ENCODE results near the gene CXorf38. TPM values are rescaled to one million over a fixed set of nuclear protein-coding genes. Genes with fewer than 3 reads are reported as not detected.

Gene CXorf38
- total and polyA plus RNA-seq, 9 of the 15 experiments (the other 6 are each of a cell fraction or from before 2014, with no cell fraction given), result 1.2 to 12.8 (median 8.4) TPM

DNA sequence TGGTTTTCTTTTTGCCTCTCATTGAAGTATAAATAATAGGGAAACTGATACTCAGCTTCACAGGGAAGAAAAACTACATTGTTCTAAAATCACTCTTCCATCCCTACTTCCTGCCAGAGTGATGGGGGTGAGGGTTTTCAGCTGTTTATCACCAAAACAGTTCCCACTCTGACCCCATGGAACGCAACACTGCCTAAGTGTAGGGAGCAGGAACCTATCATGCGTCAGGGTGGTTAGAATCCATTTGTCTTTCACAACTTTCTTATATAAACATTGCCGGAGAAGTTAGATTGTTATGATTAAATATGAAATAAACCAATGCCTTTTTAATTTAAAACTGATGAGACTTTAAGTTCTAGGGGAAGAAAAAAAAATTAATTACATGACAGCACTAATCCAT lies 40.0 kb downstream of the CXorf38 start:
- Histone ChIP-seq H3K79me2 (ENCODE audit: control insufficient read depth, insufficient read depth, low read length) (no peaks in the 10 kb centered on the region), H3K4me3 (no peak overlapping the region), H3K36me3 (ENCODE audit: control insufficient read depth, insufficient read depth, low read length) (peaks cover 2% of the 10 kb centered on the region; the same call in 1 of the 3 replicates), H3K27me3 (ENCODE audit: control insufficient read depth in 2 of 2, insufficient read depth in 2 of 2, low read length in 2 of 2) (no peaks in the 10 kb centered on the region), H3K27ac (ENCODE audit: extremely low read depth, low read depth, low read length) (no peak overlapping the region), H3K9me1 (ENCODE audit: control insufficient read depth, insufficient read depth, low read length) (no peaks in the 10 kb centered on the region), H4K20me1 (replicated peaks; ENCODE audit: control insufficient read depth, insufficient read depth, low read length) (no peaks in the 10 kb centered on the region), H3K9ac (ENCODE audit: insufficient read depth in 1 of 2, low read depth in 2 of 2, low read length in 2 of 2) (no peak overlapping the region), H3K4me1 (replicated peaks in 1 of 2; ENCODE audit: control insufficient read depth in 2 of 2, insufficient read depth in 2 of 2, low read length in 2 of 2) (no peaks in the 10 kb centered on the region), H3K9me3 (replicated peaks; ENCODE audit: control insufficient read depth, insufficient read depth, low read depth, low read length) (no peaks in the 10 kb centered on the region), H2AFZ (ENCODE audit: low read depth, low read length) (no peak overlapping the region), H3K4me2 (ENCODE audit: insufficient read depth, low read length) (no peak overlapping the region)
- no TSS peak for BruUV-seq (replicated peaks)
- in situ Hi-C loops (cut with MboI), result no loop called here
- WGBS (ENCODE audit: insufficient coverage, low coverage, missing lambda C conversion rate), result 32% methylated on average over 3 of the region's 3 CpGs
- TF ChIP-seq HNRNPLL (IDR thresholded peaks at IDR 0.05; ENCODE audit: low read depth, low read length, poor library complexity, severe bottlenecking), result no peak
- no peak for TF ChIP-seq LEF1 (IDR thresholded peaks at IDR 0.05)
- no peak for TF ChIP-seq MEF2D (tag; conservative IDR thresholded peaks at IDR 0.05; ENCODE audit: low read depth)
- no peak for TF ChIP-seq ZNF444 (CRISPR knock-in tag; IDR thresholded peaks at IDR 0.05)
- no peak for TF ChIP-seq SIN3B (IDR thresholded peaks at IDR 0.05; ENCODE audit: low read depth)
- no peak for TF ChIP-seq HDAC1 (IDR thresholded peaks at IDR 0.05)
- TF ChIP-seq, protein P1, sequence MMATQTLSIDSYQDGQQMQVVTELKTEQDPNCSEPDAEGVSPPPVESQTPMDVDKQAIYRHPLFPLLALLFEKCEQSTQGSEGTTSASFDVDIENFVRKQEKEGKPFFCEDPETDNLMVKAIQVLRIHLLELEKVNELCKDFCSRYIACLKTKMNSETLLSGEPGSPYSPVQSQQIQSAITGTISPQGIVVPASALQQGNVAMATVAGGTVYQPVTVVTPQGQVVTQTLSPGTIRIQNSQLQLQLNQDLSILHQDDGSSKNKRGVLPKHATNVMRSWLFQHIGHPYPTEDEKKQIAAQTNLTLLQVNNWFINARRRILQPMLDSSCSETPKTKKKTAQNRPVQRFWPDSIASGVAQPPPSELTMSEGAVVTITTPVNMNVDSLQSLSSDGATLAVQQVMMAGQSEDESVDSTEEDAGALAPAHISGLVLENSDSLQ (IDR thresholded peaks at IDR 0.05), result no peak
- TF ChIP-seq POU5F1 (IDR thresholded peaks at IDR 0.05; ENCODE audit: borderline replicate concordance, low read depth, low read length, partially characterized antibody), result no peak
- TF ChIP-seq, protein P2, sequence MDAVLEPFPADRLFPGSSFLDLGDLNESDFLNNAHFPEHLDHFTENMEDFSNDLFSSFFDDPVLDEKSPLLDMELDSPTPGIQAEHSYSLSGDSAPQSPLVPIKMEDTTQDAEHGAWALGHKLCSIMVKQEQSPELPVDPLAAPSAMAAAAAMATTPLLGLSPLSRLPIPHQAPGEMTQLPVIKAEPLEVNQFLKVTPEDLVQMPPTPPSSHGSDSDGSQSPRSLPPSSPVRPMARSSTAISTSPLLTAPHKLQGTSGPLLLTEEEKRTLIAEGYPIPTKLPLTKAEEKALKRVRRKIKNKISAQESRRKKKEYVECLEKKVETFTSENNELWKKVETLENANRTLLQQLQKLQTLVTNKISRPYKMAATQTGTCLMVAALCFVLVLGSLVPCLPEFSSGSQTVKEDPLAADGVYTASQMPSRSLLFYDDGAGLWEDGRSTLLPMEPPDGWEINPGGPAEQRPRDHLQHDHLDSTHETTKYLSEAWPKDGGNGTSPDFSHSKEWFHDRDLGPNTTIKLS (IDR thresholded peaks at IDR 0.05; ENCODE audit: borderline replicate concordance, low read depth), result no peak
- TF ChIP-seq GATAD2A (IDR thresholded peaks at IDR 0.05), result no peak
- TF ChIP-seq, protein P3, sequence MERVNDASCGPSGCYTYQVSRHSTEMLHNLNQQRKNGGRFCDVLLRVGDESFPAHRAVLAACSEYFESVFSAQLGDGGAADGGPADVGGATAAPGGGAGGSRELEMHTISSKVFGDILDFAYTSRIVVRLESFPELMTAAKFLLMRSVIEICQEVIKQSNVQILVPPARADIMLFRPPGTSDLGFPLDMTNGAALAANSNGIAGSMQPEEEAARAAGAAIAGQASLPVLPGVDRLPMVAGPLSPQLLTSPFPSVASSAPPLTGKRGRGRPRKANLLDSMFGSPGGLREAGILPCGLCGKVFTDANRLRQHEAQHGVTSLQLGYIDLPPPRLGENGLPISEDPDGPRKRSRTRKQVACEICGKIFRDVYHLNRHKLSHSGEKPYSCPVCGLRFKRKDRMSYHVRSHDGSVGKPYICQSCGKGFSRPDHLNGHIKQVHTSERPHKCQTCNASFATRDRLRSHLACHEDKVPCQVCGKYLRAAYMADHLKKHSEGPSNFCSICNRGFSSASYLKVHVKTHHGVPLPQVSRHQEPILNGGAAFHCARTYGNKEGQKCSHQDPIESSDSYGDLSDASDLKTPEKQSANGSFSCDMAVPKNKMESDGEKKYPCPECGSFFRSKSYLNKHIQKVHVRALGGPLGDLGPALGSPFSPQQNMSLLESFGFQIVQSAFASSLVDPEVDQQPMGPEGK (CRISPR knock-in tag; IDR thresholded peaks at IDR 0.05; ENCODE audit: borderline replicate concordance), result no peak
- no peak for TF ChIP-seq ZNF274 (IDR thresholded peaks at IDR 0.05; ENCODE audit: borderline replicate concordance, low read depth, low read length)
- no peak for TF ChIP-seq ZNF778 (CRISPR knock-in tag; IDR thresholded peaks at IDR 0.05)
- no peak for TF ChIP-seq KLF10 (CRISPR knock-in tag; IDR thresholded peaks at IDR 0.05)
- no peak for TF ChIP-seq FOXJ3 (CRISPR knock-in tag; IDR thresholded peaks at IDR 0.05)
- TF ChIP-seq NEUROD1 (IDR thresholded peaks at IDR 0.05; ENCODE audit: borderline replicate concordance, low read depth, low read length, partially characterized antibody), result no peak
- ChIA-PET CTCF (ENCODE audit: low intra/inter-chr PET ratio) (no interaction called here), POLR2A (no interaction called here)
- ATAC-seq (no peak), DNase-seq (ENCODE audit: extremely low read depth in 1 of 4, low spot score in 3 of 4) (no peak), FAIRE-seq (no peak)
- intact Hi-C loops (cut with micrococcal nuclease), result no loop called here

All from K562 (cell line).